Endothelial cell of umbilical vein (primary cell): Measurements from ENCODE around the gene ATXN1.

ENCODE experiments used
- EZH2 ChIP-seq: IDR thresholded peaks from 2 replicates; pipeline ENCODE4 v1.6.1; 2012; ENCODE audit warnings: borderline replicate concordance, low read depth, mild to moderate bottlenecking, moderate library complexity, low read length, inconsistent platforms; ENCODE audit not compliant: severe bottlenecking
- GATA2 ChIP-seq: IDR thresholded peaks from 2 replicates; pipeline ENCODE4 v1.7.0; 2011; ENCODE audit warnings: low read depth, mild to moderate bottlenecking, moderate library complexity, mixed read lengths, low read length; ENCODE audit not compliant: insufficient read length, insufficient read depth
- MYC ChIP-seq: IDR thresholded peaks from one replicate; pipeline ENCODE4 v1.6.1; 2011; ENCODE audit warnings: mild to moderate bottlenecking, low read depth, low read length
- POLR2AphosphoS5 ChIP-seq: IDR thresholded peaks from 2 replicates; pipeline ENCODE4 v1.6.1; 2012; ENCODE audit warnings: low read depth, mild to moderate bottlenecking, control low read depth, low read length, moderate library complexity; ENCODE audit not compliant: insufficient read depth
- TF ChIP-seq, protein P1 (sequence below), 2 donors: IDR thresholded peaks; 1 replicate in 1 of 2; 2 replicates in 1 of 2; pipeline ENCODE4 v1.5.1; 2011; ENCODE audit warnings: low read length in 2 of 2, mild to moderate bottlenecking in 2 of 2, moderate library complexity in 2 of 2, control low read depth in 1 of 2, inconsistent platforms in 1 of 2, low read depth in 1 of 2; ENCODE audit not compliant: insufficient read depth in 1 of 2; ENCODE audit errors: extremely low read depth in 1 of 2

GRCh38 chr6:16592223-16592911, 168.9 kb downstream of the ATXN1 start:
- TF ChIP-seq POLR2AphosphoS5 (no peak), GATA2 (no peak), MYC (no peak), EZH2 (no peak)
- TF ChIP-seq, protein P1, sequence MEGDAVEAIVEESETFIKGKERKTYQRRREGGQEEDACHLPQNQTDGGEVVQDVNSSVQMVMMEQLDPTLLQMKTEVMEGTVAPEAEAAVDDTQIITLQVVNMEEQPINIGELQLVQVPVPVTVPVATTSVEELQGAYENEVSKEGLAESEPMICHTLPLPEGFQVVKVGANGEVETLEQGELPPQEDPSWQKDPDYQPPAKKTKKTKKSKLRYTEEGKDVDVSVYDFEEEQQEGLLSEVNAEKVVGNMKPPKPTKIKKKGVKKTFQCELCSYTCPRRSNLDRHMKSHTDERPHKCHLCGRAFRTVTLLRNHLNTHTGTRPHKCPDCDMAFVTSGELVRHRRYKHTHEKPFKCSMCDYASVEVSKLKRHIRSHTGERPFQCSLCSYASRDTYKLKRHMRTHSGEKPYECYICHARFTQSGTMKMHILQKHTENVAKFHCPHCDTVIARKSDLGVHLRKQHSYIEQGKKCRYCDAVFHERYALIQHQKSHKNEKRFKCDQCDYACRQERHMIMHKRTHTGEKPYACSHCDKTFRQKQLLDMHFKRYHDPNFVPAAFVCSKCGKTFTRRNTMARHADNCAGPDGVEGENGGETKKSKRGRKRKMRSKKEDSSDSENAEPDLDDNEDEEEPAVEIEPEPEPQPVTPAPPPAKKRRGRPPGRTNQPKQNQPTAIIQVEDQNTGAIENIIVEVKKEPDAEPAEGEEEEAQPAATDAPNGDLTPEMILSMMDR (IDR thresholded peaks at IDR 0.05; ENCODE audit: extremely low read depth in 1 of 2, insufficient read depth in 1 of 2, low read depth in 1 of 2, low read length in 2 of 2) = no peak
